Adrenal gland (tissue), 12 donors: ENCODE measurements around the gene ATXN1. TPM values are rescaled to one million over a fixed set of nuclear protein-coding genes. Genes with fewer than 3 reads are reported as not detected.
A peak's percentile ranks its signal among the peaks of the same experiment; 100 is the strongest.

Experiments
- DNase-seq, 7 donors: peaks; one replicate each; pipeline ENCODE4 v3.0.0-alpha.2; 2019 to 2020
- H3K27ac ChIP-seq, 5 donors: fragments of 200-600 bp; sonication (generic) in 4 of 5; 1 replicate in 3 of 5; 2 replicates in 2 of 5; pipeline versions ENCODE4 v1.5.1 to v1.8.0; 2016 to 2020; ENCODE audit warnings: mild to moderate bottlenecking in 1 of 5
- H3K27me3 ChIP-seq: fragments of 200-600 bp; 2 replicates; pipeline ENCODE4 v1.8.0; 2021
- H3K36me3 ChIP-seq, 2 donors: fragments of 200-600 bp; replicated peaks in 1 of 2; 1 replicate in 1 of 2; 2 replicates in 1 of 2; pipeline versions ENCODE4 v1.5.1 to v1.8.0; 2018 to 2022
- H3K4me1 ChIP-seq, 2 donors: fragments of 200-600 bp; replicated peaks in 1 of 2; 1 replicate in 1 of 2; 2 replicates in 1 of 2; pipeline versions ENCODE4 v1.5.1 to v1.8.0; 2018 to 2021
- H3K4me3 ChIP-seq, 4 donors: fragments of 200-600 bp; sonication (generic) in 3 of 4; one replicate each; pipeline ENCODE4 v1.5.1; 2016 to 2018
- H3K9me3 ChIP-seq, 3 donors: fragments of 200-600 bp; sonication (generic) in 1 of 3; replicated peaks in 1 of 3; 1 replicate in 2 of 3; 2 replicates in 1 of 3; pipeline versions ENCODE4 v1.5.1 to v1.8.0; 2016 to 2021
- CTCF ChIP-seq, 6 experiments: fragments of 450-650 bp in 4 of 6; fragments of 200-600 bp in 2 of 6; sonication (generic) in 1 of 6; IDR thresholded peaks; 1 replicate in 5 of 6; 2 replicates in 1 of 6; pipeline versions ENCODE4 v1.5.1 to v1.8.0; 2016 to 2021; ENCODE audit warnings: antibody characterized with exemption in 6 of 6, mild to moderate bottlenecking in 2 of 6, moderate library complexity in 1 of 6
- POLR2A ChIP-seq, 2 donors: fragments of 450-650 bp; IDR thresholded peaks; one replicate each; pipeline ENCODE4 v1.6.1; 2017; ENCODE audit warnings: antibody characterized with exemption in 2 of 2, mild to moderate bottlenecking in 2 of 2, moderate library complexity in 1 of 2
- WGBS, 4 donors: extraction: QIAGEN DNeasy Blood & Tissue Kit in 2 of 4; methylation state at CpG; one replicate each; pipeline versions ENCODE4 v1.1.5 to v1.1.7; 2013 to 2017; 5-methylcytosine and 5-hydroxymethylcytosine counted together
- intact Hi-C, 2 donors: fragments of 100-400 bp; cut with DNase I; formaldehyde crosslinking; loops; one replicate each; pipeline versions ENCODE4 v1.14.1 to v1.15.0; 2022 to 2023
- polyA plus RNA-seq, 3 donors: library from polyadenylated mRNA; stranded (reverse); fragments of 200-250 nt in 2 of 3; fragments of 350-450 nt in 1 of 3; fragmentation: Illumina TruSeq in 1 of 3; extraction: RNeasy Lipid Tissue Mini Kit (QIAGEN cat#74804) in 1 of 3; gene quantifications; one replicate each; pipeline ENCODE4 v1.2.3, GENCODE V29; 2013 to 2014
- total RNA-seq, 9 donors: library from RNA; depleted of rRNA in 4 of 9; stranded (reverse); fragments of >200 nt in 4 of 9; fragments of 120-200 nt in 1 of 9; fragmentation: NEBNext Ultra II Directional in 1 of 9; extraction: Animal tissue kit (Norgen Biotek cat#: 25700) in 1 of 9; gene quantifications; one replicate each; pipeline versions ENCODE4 v1.1.0 to v1.2.4, GENCODE V29; 2013 to 2023
- donor health status: healthy with polysubstance abuse.
- donor health status: Bipolar disorder and iron deficiency.
- donor health status: DM: yes; HTN: yes; CAD: no.
- donor health status: DM: no; HTN: no; CAD: no.
- donor health status: DM: no; HTN: no; CAD: no.
- donor health status: DM: yes; HTN: yes; CAD: no.

Gene ATXN1
- total and polyA plus RNA-seq, 12 donors, result 3.4 to 51.3 (median 25.4) TPM

- Histone ChIP-seq H3K4me3 (no peak overlapping the region), H3K36me3 (no peaks in the 10 kb centered on the region), H3K9me3 (no peaks in the 10 kb centered on the region), H3K27me3 (no peaks in the 10 kb centered on the region), H3K4me1 (peaks cover 0 to 27% of the 10 kb centered on the region in 2 donors), H3K27ac (peak overlapping the region in 1 of 5 donors; percentile 69)
- no peak for DNase-seq
- no peak for TF ChIP-seq CTCF (IDR thresholded peaks at IDR 0.05)
- TF ChIP-seq POLR2A (IDR thresholded peaks at IDR 0.05), result no peak
- intact Hi-C loops, result no loop called here
- 85 to 94% (median 91%) methylated on average over 3 of the region's 3 CpGs for WGBS, 4 donors
These were observed 14.4 kb downstream of the ATXN1 start for GRCh38 chr6:16746812-16747211.

- H3K36me3 ChIP-seq, result no peaks in the 10 kb centered on the region
- no peak for TF ChIP-seq CTCF (IDR thresholded peaks at IDR 0.05)
- no peak for TF ChIP-seq POLR2A (IDR thresholded peaks at IDR 0.05)
- H3K9me3 ChIP-seq, result no peaks in the 10 kb centered on the region
- H3K27me3 ChIP-seq, result no peaks in the 10 kb centered on the region
- no peak overlapping the region for H3K4me3 ChIP-seq
- peaks cover 0 to 31% of the 10 kb centered on the region in 2 donors for H3K4me1 ChIP-seq
- intact Hi-C loops, result no loop called here
- WGBS, 4 donors, result 83 to 90% (median 87%) methylated on average over 3 of the region's 3 CpGs
- DNase-seq, result no peak
- no peak overlapping the region for H3K27ac ChIP-seq
These were observed 14.9 kb downstream of the ATXN1 start for GRCh38 chr6:16746401-16746800.

GRCh38 chr6:16743664-16744210, 17.5 kb downstream of the ATXN1 start:
- no peak for DNase-seq
- intact Hi-C loops, result no loop called here
- no peak overlapping the region for H3K27ac ChIP-seq
- 73 to 81% (median 76%) methylated on average over 5 of the region's 5 CpGs for WGBS, 4 donors
- H3K9me3 ChIP-seq, result no peaks in the 10 kb centered on the region
- H3K4me3 ChIP-seq, result no peak overlapping the region
- H3K36me3 ChIP-seq, result no peaks in the 10 kb centered on the region
- H3K27me3 ChIP-seq, result no peaks in the 10 kb centered on the region
- H3K4me1 ChIP-seq, result peaks cover 0 to 36% of the 10 kb centered on the region in 2 donors
- TF ChIP-seq POLR2A (IDR thresholded peaks at IDR 0.05) (no peak), CTCF (IDR thresholded peaks at IDR 0.05) (no peak)

- peak overlapping the region in 1 of 5 donors; percentile 34 for H3K27ac ChIP-seq
- H3K9me3 ChIP-seq, result no peaks in the 10 kb centered on the region
- H3K27me3 ChIP-seq, result no peaks in the 10 kb centered on the region
- no peak for DNase-seq
- intact Hi-C loops, result no loop called here
- no peak for TF ChIP-seq POLR2A (IDR thresholded peaks at IDR 0.05)
- no peaks in the 10 kb centered on the region for H3K36me3 ChIP-seq
- no peak overlapping the region for H3K4me3 ChIP-seq
- WGBS, 4 donors, result 88 to 91% (median 90%) methylated on average over 1 of the region's 1 CpG; no CpG with 5 or more reads in 1 of the 4 donors
- peaks cover 0 to 36% of the 10 kb centered on the region in 2 donors for H3K4me1 ChIP-seq
These were observed 19.1 kb downstream of the ATXN1 start for GRCh38 chr6:16742116-16742515.
